ENCODE data around the gene NLK.
"Not testable (repeated sequence)": the region's sequence is repeated elsewhere in the genome, so short reads cannot be mapped to it uniquely, and the experiment has no call there.

Gene NLK

DNA sequence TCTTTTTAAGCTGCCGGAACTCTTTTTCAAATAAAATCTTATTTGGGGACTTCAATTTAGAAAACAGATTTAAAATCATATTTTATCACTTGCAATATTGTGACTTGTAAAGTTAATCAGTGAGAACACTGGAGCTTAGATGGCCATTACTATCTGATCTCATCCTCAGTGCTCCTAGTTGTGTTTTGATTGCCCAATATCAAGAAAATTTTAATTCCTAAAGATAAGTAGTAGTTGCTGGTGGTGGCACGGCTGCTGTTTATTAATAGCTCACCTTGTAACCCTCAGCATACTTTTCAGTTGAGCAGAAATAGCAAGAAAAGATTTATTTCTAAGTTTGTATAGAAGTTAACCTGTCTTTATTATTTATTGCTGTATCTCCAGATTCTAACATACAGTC, 124.0 kb downstream of the NLK start:
- no peak for DNase-seq

DNA sequence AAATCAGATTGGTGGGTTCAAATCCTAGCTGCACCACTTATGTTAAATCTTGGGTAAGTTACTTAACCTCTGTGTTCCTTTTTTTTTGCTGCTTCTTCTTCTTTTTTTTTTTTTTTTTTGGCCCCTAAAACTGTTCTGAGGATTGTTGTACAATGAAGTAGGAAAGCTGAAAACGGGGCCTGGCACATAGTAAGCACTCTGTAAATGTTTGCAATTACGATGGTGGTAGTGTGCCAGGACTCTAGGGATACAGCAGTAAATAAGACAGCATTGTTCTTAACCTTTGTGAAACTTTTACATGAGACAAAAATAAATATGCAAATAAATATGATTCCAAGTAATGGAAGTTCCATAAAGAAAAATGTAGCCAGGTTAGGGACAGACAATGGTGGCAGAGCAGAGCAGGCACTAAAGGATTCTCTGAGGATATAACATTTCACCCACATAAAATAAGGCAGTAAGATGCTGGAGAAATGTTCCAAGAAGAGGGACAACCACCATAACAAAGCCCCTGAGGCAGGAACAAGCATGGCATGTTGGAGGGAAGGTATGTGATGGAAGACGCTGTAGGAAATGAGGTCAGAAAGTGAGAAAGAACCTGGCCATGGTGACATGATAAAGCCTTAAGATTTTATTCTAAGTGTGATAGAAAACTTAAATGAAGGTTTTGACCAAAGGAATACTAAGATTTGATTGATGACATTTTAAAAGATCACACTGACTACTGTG, 127.3 kb downstream of the NLK start:
- DNase-seq, result no peak

DNA sequence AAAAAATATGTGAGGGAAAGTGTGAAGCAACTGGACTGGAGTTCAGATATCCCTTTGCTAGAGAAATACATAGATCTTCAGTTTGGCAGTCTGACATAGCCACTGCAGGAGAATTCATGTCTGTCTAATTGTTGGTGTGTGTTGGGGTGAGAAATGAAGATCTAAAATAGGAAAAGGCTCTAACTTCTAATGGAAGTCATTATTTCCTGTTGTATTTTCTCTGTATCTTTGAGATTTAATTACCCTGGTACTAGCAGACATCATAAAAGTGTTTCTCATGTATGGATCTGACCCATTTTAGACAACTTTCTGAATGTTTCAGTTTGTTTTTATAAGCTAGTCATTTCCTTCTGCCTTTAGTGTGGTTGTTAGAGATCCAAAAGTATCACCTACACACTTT, 128.3 kb downstream of the NLK start:
- DNase-seq, result no peak

DNA sequence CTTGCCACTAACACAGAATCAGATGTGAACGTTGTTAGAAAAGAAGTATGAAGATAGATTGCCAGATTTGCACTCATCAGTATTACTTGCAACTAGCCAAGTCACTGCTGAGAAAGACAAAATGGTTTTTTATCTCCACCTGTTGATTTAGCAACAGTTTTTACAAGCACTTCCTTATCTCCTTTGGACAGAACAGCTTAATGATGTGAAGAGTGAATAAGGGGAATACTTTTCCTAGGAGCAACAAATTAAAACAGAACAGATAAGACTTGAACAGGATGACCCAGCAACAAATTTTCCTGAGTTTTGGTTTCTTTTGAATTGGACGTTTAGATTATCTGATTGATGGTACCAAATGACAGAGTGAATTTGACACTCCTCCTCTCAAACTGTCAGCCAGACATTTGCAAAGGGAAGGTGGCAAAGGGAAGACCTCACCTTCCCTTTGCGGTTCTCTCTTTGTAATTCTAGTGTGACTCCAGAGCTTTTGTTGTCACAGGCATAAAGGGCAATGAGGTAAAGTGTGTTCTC, 130.6 kb downstream of the NLK start:
- DNase-seq, result no peak

DNA sequence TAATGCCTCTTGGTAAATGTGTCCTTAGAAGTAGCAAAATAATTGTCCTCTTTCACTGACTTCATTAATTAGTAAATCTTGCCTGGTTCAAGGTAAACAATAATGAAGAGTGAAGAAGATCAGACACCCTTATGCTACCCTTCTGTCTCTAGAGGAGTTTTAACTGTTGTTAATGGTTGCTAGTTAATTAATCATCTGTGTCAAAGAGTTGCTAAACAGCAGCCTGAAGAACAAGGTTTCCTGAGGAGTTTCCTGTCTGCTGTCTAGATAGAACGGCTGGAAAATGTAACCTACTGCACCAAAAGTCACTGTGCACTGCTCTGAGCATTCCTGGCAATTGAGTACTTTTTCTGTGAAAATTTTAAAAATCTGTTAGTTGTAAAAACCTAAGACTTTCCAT, 131.3 kb downstream of the NLK start:
- DNase-seq, result no peak

DNA sequence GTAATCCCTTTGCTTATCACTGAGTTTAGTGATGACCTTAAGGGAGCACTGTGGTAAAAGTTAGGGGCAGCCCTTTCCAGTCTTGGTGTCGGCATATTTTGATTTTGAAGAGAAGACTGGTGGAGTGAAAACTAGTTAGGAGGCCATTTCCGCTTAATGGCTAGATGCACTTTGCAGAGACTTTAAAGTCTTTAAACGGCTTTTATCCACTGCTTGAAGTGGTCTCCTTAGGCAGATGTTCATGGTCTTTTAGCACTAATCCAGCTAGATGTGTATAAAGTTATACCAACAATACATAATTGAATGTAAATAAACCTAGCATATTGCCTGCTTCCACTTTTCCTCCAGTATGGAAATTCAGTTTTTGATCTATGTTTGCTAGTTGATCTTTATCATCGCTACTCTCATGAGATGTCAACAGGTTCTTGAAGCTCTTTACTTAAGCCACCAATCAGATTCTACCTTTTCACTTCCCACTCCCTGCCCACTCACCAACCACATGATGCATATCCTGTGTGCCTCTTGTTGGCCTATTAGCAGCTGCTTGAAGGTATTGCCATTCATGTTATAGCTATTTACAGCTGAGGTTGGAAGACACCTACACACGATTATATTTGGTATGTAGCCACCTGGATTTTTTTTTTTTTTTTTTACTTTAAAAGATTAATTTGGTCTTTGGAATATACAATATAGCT, 132.0 kb downstream of the NLK start:
- DNase-seq, result no peak

DNA sequence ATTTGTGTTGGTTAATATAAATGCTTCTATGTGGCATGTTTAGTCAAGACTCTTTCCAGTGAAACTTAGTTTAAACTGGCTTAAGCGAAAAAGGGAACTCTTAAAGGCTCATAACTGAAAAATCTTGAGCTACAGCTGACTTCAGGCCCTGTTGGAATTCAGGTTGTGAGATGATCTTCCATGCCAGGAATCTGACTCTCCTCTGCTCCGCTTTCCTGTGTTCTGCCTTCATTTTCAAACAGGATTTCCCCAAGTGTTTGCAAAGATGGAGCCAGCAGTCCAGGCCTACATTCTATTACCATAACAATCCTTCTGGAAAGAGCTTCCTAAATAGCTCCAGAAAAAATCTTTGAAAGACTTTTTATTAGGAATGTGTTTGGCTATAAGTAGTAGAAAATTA, 134.9 kb downstream of the NLK start:
- DNase-seq, result no peak

DNA sequence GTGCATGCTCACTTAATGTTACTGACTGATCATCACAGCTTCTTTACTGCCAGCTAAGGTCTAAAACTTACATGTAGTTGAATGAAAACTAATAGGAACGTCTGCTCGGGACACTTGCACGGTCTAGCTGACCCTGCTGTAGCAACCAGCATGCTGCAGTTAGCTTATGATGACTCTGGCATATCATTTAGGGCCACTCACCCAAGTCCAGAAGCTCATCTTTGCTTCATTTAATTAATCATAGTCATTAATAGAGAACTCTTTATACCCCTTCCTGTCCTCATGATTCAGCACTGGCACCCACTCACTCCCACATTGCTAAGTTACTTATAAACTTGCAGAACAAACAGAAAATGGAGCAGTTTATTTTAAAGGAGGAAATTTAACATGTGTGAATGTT, 136.3 kb downstream of the NLK start:
- no peak for DNase-seq

DNA sequence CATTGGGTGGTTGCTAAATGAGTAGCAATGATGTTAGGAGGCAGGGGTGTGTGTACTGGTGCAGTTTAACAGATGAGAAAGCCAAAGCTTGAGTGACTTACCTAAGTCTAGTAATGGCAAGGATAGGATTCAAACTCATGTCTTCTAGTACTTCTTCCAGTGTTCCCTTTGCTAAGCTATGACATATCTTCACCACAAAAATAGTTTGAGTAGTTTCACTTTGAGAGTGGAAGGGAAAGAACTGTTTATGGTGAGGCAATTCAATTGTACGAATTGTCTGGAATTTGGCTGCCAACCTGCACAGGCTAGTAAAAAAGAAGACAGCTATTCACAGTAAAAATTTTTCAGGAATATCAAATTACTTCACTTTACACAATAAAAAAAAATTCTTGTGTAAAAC, 138.0 kb downstream of the NLK start:
- DNase-seq, result no peak

DNA sequence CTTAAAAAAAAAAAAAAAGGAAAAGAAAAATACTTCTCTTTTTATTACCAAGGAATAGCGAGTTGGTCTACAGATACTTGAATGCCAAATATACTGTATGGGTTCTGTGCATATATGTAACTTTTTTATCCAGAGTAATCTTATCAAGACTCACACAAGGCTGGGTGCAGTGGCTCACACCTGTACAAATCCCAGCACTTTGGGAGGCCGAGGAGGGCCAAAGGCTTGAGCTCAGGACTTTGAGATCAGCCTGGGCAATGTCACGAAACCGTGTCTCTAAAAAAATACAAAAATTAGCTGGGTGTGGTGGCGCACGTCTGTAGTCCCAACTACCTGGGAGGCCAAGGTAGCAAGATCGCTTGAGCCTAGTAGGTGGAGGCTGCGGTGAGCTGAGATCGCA, 139.1 kb downstream of the NLK start:
- DNase-seq, result no peak

DNA sequence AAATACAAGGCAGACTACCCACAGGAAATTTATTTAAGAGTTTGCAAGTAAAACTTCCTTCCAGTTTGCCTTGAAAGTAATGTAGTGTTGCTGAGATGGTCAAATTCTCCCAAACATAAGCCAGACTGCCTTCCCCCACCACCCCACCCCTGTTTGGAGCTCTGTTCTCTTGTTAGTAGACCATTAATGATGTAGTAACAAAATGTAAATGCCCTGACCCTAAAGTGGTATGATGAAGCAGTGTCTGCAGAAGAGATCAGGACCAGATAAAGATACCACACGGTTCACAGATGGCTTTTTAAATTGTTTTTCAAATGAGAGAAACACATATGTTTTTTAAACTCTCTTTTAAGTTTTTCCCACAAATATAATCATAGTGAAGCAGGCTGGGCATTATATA, 140.1 kb downstream of the NLK start:
- DNase-seq, result no peak

DNA sequence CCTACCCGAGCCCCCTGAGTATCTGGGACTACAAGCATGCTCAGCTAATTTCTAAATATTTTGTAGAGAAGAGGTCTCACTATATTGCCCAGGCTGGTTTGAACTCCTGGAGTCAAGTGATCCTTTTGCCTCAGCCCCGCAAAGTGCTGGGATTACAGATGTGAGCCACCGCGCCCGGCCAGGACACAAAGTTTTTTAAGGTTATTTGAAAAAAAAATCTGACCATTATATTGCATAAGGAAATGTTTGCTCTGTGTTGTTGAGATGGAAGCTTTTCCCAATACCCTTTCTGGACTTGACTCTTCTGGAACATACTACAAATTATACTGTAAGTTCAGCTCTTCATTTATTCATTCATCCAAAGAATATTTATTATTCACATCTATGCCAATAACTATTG, 143.2 kb downstream of the NLK start:
- DNase-seq, result no peak

DNA sequence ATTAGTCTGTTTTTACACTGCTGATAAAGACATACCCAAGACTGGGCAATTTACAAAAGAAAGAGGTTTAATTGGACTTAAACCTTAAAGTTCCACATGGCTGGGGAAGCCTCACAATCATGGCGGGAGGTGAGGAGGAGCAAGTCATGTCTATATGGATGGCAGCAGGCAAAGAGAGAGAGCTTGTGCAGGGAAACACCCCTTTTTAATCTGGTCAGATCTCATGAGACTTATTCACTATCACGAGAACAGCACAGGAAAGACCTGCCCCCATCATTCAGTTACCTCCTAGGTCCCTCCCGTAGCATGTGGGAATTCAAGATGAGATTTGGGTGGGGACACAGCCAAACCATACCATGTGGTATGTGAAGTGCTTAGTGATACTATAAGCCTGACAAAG, 144.0 kb downstream of the NLK start:
- not testable (repeated sequence) for DNase-seq

DNA sequence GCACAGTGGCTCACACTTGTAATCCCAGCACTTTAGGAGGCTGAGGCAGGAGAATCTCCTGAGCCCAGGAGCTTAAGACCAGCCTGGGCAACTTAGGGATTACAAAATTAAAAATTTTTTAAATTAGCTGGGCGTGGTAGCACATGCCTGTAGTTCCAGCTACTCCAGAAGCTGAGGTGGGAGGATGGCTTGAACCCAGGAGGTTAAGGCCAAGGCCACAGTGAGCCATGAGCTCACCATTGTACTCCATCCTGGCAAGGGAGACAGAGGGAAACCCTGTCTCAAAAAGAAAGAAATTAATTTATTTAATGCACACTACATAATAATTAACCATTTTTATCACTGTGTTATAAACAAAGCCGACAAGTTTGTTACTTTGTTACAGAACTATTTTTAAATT, 145.5 kb downstream of the NLK start:
- DNase-seq, result no peak

DNA sequence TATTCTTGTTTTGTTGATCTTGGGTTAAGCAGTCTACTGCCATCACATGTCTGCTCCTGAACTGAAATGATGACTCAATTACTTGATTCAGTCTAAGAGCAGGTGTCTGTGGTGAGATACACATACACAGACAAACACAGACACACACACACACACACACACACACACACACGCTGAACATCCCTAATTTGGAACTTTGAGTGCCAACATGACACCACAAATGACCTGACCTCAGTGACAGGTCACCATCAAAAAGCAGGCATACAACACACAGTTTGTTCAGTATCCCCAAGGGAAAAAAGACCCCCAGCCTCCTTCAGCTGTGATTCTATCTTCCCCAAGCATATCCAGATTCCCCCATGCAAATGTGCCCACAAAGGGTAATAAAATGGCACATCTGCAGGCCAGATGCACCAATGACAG, 146.4 kb downstream of the NLK start:
- DNase-seq, result no peak

DNA sequence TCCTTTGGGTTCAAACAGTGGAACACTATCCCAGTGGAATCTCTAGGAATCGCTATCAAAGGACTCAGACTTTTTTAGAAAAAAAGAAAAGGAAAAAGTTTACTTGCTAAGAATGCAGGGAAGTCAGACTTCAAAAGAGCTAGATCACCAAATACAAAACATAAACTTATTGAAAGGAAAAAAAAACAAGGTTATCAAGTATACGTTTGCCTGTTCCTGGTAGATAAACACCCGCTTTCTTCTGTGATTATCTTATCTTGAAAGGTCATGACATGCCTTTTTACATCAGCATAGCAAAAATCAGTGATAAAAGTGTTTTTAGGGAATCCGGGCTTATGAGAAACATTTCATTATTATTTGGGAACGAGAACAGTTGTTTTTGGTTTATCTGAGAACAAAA, 147.2 kb downstream of the NLK start:
- no peak for DNase-seq

DNA sequence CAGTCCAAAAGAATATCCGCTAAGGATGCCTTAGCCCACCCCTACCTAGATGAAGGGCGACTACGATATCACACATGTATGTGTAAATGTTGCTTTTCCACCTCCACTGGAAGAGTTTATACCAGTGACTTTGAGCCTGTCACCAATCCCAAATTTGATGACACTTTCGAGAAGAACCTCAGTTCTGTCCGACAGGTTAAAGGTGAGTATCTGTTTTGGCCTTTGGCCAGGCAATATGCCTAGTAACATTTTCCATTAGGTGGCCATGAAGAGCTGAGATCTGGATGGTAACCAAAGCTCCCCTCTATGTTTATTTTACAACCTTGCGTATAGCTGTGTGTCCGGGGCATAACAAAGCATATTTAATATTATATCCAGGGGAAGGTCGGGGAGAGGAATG, 148.5 kb downstream of the NLK start:
- no peak for DNase-seq

DNA sequence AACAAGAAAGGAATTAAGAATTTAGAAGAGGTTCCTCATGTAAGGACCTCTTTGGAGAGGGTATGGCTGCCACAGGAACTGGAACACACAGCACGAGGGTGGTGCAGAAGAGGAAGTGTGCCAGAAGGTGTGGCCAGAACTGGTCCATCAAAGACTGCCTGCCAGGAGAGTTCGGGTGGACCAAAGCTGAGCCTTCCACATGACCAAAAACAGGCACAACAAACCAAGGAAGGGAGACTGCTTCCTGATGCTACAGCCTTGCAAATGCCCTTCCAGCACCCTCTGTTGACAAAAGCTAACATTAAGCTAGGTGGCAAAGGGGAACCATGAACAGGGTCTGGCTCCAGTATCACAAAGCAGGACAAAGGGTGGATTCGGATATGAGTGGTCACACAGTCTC, 150.8 kb downstream of the NLK start:
- DNase-seq, result no peak

DNA sequence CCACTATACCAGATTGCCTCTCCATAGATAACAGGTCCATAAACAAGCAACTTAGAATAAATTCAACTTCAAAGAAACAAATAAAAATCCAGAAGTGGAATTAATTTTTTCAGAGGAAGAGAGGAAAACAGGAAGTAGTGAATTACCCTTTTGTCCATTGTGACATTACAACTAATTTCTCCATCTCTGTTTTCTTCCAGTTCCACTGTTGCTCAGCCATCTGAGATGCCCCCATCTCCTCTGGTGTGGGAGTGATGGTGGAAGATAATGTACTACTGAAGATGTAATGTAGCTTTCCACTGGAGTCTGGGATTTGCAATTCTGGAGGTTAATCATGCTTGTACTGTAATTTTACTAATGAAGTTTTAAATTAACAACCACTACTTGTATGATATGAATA, 151.9 kb downstream of the NLK start:
- no peak for DNase-seq

DNA sequence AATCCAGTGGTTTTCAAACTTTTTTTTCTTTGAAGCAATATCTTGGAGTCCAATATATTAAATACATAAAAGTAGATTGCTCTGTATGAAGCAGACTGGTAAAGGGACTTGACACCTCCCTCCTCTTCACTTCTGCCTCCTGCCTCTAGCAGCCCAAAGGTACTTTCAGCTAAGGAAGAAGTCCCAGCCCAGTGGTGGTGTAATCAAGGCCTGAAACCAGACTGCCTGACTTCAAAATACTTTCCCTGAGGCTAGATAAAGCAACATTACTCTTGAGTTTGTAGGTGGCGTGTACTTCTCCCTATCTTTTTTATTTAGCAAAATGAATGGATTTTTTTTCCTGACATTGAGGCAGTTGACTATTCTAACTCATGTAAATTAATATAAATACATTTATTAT, 154.2 kb downstream of the NLK start:
- no peak for DNase-seq

DNA sequence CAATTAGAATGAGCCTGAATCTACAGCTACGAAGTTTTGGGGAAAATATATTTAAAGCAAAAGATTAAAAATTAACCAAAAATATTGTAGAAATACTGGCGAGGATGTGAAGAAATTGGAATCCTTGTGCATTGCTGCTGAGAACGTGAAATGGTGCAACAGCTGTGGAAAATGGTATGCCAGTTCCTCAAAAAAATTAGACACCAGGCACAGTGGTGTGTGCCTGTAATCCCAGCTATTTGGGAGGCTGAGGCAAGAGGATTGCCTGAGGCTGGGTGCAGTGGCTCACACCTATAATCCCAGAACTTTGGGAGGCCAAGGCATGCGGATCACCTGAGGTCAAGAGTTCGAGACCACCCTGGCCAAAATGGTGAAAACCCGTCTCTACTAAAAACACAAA, 156.6 kb downstream of the NLK start:
- DNase-seq, result no peak

DNA sequence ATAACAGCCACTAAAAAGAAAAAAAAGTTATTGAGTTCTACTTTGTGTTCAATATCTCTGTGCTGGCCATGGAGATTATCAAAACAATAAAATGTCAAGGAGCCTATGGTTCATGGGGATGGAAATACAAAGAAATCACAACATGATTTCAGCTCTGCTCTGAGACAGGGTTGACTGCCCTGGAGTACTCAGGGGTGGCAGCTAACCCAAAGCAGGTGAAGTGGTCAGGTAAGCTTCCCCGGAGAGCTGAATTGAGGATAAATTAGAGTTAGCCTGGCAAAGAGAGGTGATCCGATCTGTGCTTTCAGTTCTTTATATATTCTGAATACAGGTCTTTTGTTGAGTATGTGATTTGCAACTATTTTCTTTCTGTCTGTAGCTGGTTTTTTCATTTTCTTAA, 157.3 kb downstream of the NLK start:
- no peak for DNase-seq

DNA sequence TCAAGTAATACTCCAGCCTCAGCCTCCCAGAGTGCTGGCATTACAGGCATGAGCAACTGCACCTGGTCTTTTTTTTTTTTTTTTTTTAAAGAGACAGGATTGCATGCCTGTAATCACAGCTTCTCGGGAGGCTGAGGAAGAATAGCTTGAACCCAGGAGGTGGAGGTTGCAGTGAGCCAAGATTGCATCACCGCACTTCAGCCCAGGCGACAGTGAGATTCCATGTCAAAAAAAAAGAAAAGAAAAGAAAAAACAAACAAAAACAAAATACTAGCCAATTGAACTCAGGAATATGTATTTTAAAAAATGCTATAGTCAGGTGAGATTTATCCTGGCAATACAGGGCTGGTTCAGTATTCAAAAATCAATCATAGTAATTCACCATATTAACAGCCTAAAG, 158.8 kb downstream of the NLK start:
- no peak for DNase-seq

DNA sequence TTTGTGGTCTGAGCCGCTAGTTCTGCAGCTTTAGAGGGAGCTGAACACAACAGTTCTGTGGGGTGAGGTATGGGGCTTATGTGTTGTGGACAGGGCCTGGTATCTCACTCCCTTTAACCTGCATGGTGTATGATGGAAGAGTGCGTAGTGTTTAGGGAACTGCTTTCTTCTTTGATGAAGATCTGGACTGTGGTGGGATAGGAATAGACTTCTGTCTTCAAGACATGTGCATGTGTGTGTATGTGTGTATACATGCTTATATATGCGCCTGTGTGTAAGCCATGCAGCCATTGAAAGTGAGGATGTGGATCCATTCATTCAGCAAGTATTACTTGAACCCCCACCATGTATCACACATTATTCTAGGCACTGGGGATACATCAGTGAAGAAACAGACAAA, 161.8 kb downstream of the NLK start:
- DNase-seq, result no peak

DNA sequence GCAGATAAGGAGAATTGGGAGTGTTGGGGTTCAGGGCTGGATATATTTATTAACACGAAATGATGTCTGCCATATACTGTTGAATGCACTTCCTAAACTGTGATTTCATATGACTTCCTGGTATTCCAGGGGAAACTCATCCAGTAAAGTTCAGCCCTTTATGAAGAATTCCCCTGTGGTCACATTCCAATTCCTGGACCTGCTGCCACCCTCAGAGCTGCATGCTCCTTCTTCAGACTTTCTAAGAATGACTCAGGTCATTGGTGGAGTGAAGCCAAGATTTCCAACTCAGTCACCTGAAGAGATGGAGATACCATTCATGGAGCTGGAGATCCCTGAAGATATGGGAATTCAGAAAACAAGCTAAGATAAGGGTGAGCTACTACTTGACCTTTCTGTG, 162.3 kb downstream of the NLK start:
- DNase-seq, result no peak
